ENCODE measurements around the gene SHISA6. TPM values are rescaled to one million over a fixed set of nuclear protein-coding genes. Genes with fewer than 3 reads are reported as not detected.

SHISA6 gene
- total RNA-seq, 1 donor from 2014 or later, result not detected

GRCh38 chr17:11391134-11391533, 150.1 kb downstream of the SHISA6 start:
- no peaks in the 10 kb centered on the region for H3K9me3 Mint-ChIP-seq (ENCODE audit: unreplicated experiment)
- H3K27me3 Mint-ChIP-seq (ENCODE audit: unreplicated experiment), result no peaks in the 10 kb centered on the region
- H3K4me3 Mint-ChIP-seq (ENCODE audit: unreplicated experiment), result no peak overlapping the region
- H3K36me3 Mint-ChIP-seq (ENCODE audit: unreplicated experiment), result no peaks in the 10 kb centered on the region
- H3K4me1 Mint-ChIP-seq (ENCODE audit: unreplicated experiment), result no peaks in the 10 kb centered on the region
- TF ChIP-seq CTCF (IDR thresholded peaks at IDR 0.05), result no peak
- DNase-seq (ENCODE audit: extremely low spot score, unreplicated experiment), result no peak
- no peak overlapping the region for H3K27ac Mint-ChIP-seq (ENCODE audit: unreplicated experiment)

GRCh38 chr17:11404431-11405276, 163.6 kb downstream of the SHISA6 start:
- Mint-ChIP-seq H3K4me3 (ENCODE audit: unreplicated experiment) (no peak overlapping the region), H3K4me1 (ENCODE audit: unreplicated experiment) (peaks cover 2% of the 10 kb centered on the region), H3K36me3 (ENCODE audit: unreplicated experiment) (no peaks in the 10 kb centered on the region), H3K27me3 (ENCODE audit: unreplicated experiment) (no peaks in the 10 kb centered on the region), H3K27ac (ENCODE audit: unreplicated experiment) (no peak overlapping the region), H3K9me3 (ENCODE audit: unreplicated experiment) (peaks cover 29% of the 10 kb centered on the region)
- no peak for TF ChIP-seq CTCF (IDR thresholded peaks at IDR 0.05)
- DNase-seq (ENCODE audit: extremely low spot score, unreplicated experiment), result no peak

- H3K36me3 Mint-ChIP-seq (ENCODE audit: unreplicated experiment), result no peaks in the 10 kb centered on the region
- peaks cover 19% of the 10 kb centered on the region for H3K9me3 Mint-ChIP-seq (ENCODE audit: unreplicated experiment)
- no peak overlapping the region for H3K4me3 Mint-ChIP-seq (ENCODE audit: unreplicated experiment)
- no peaks in the 10 kb centered on the region for H3K27me3 Mint-ChIP-seq (ENCODE audit: unreplicated experiment)
- no peak overlapping the region for H3K27ac Mint-ChIP-seq (ENCODE audit: unreplicated experiment)
- peaks cover 2% of the 10 kb centered on the region for H3K4me1 Mint-ChIP-seq (ENCODE audit: unreplicated experiment)
- TF ChIP-seq CTCF (IDR thresholded peaks at IDR 0.05), result no peak
- no peak for DNase-seq (ENCODE audit: extremely low spot score, unreplicated experiment)
Measured at GRCh38 chr17:11406716-11407115, 165.7 kb downstream of the SHISA6 start.

- Mint-ChIP-seq H3K4me1 (ENCODE audit: unreplicated experiment) (no peaks in the 10 kb centered on the region), H3K27me3 (ENCODE audit: unreplicated experiment) (no peaks in the 10 kb centered on the region), H3K9me3 (ENCODE audit: unreplicated experiment) (peaks cover 3% of the 10 kb centered on the region), H3K27ac (ENCODE audit: unreplicated experiment) (no peak overlapping the region), H3K36me3 (ENCODE audit: unreplicated experiment) (no peaks in the 10 kb centered on the region), H3K4me3 (ENCODE audit: unreplicated experiment) (no peak overlapping the region)
- no peak for TF ChIP-seq CTCF (IDR thresholded peaks at IDR 0.05)
- no peak for DNase-seq (ENCODE audit: extremely low spot score, unreplicated experiment)
Measured at GRCh38 chr17:11412654-11413053, 171.6 kb downstream of the SHISA6 start.

GRCh38 chr17:11418342-11418741, 177.3 kb downstream of the SHISA6 start:
- H3K4me1 Mint-ChIP-seq (ENCODE audit: unreplicated experiment), result no peaks in the 10 kb centered on the region

More at GRCh38 chr17:11418342-11418741, 177.3 kb downstream of the SHISA6 start:
- no peak for TF ChIP-seq CTCF (IDR thresholded peaks at IDR 0.05)
- no peak for DNase-seq (ENCODE audit: extremely low spot score, unreplicated experiment)
- Mint-ChIP-seq H3K27ac (ENCODE audit: unreplicated experiment) (no peak overlapping the region), H3K27me3 (ENCODE audit: unreplicated experiment) (no peaks in the 10 kb centered on the region), H3K4me3 (ENCODE audit: unreplicated experiment) (no peak overlapping the region), H3K9me3 (ENCODE audit: unreplicated experiment) (peaks cover 8% of the 10 kb centered on the region), H3K36me3 (ENCODE audit: unreplicated experiment) (no peaks in the 10 kb centered on the region)

All from osteocyte (in vitro differentiated cells).